Measurements from ENCODE around the gene LRRC61.
A peak's percentile ranks its signal among the peaks of the same experiment; 100 is the strongest.

Gene LRRC61

GRCh38 chr7:150375662-150376521, 52.7 kb downstream of the LRRC61 start:
- no peak overlapping the region for H3K4me3 ChIP-seq (ENCODE audit: low read depth, low read length)
- no peak for TF ChIP-seq CTCF (IDR thresholded peaks at IDR 0.05; ENCODE audit: control insufficient read depth, extremely low read depth, insufficient read depth)
- DNase-seq (ENCODE audit: low read depth): no peak

GRCh38 chr7:150376560-150376959, 53.4 kb downstream of the LRRC61 start:
- DNase-seq (ENCODE audit: low read depth): no peak
- no peak for TF ChIP-seq CTCF (IDR thresholded peaks at IDR 0.05; ENCODE audit: control insufficient read depth, extremely low read depth, insufficient read depth)
- H3K4me3 ChIP-seq (ENCODE audit: low read depth, low read length): no peak overlapping the region

GRCh38 chr7:150377196-150377595, 54.0 kb downstream of the LRRC61 start:
- no peak overlapping the region for H3K4me3 ChIP-seq (ENCODE audit: low read depth, low read length)
- DNase-seq (ENCODE audit: low read depth): no peak
- TF ChIP-seq CTCF (IDR thresholded peaks at IDR 0.05; ENCODE audit: control insufficient read depth, extremely low read depth, insufficient read depth): no peak

GRCh38 chr7:150377635-150378034, 54.5 kb downstream of the LRRC61 start:
- no peak overlapping the region for H3K4me3 ChIP-seq (ENCODE audit: low read depth, low read length)
- no peak for DNase-seq (ENCODE audit: low read depth)
- TF ChIP-seq CTCF (IDR thresholded peaks at IDR 0.05; ENCODE audit: control insufficient read depth, extremely low read depth, insufficient read depth): no peak

GRCh38 chr7:150378115-150378852, 55.1 kb downstream of the LRRC61 start:
- peak; percentile 10; the same call in 1 of the 2 replicates for TF ChIP-seq CTCF (IDR thresholded peaks at IDR 0.05; ENCODE audit: control insufficient read depth, extremely low read depth, insufficient read depth)
- peak overlapping the region; percentile 62 for H3K4me3 ChIP-seq (ENCODE audit: low read depth, low read length)
- DNase-seq (ENCODE audit: low read depth): no peak

- no peak for TF ChIP-seq CTCF (IDR thresholded peaks at IDR 0.05; ENCODE audit: control insufficient read depth, extremely low read depth, insufficient read depth)
- peak within 1 kb of the TSS; percentile 62 for H3K4me3 ChIP-seq (ENCODE audit: low read depth, low read length)
- DNase-seq (ENCODE audit: low read depth): peak; percentile 86
Measured at GRCh38 chr7:150378853-150379440, 55.8 kb downstream of the LRRC61 start, which contains the start of gene ZNF775. ZNF775 (plus strand) TSS chr7:150379330; CDS start chr7:150388471, 9,141 bp downstream.
